GOT3 (cell line): ENCODE measurements around the gene OXCT1.
"Not testable (repeated sequence)": the region's sequence is repeated elsewhere in the genome, so short reads cannot be mapped to it uniquely, and the experiment has no call there.

Source experiments
- DNase-seq: peaks from one replicate; lab custom pipeline; 2025; ENCODE audit warnings: mixed read lengths; lab: John Stamatoyannopoulos, UW

The OXCT1 gene

DNA sequence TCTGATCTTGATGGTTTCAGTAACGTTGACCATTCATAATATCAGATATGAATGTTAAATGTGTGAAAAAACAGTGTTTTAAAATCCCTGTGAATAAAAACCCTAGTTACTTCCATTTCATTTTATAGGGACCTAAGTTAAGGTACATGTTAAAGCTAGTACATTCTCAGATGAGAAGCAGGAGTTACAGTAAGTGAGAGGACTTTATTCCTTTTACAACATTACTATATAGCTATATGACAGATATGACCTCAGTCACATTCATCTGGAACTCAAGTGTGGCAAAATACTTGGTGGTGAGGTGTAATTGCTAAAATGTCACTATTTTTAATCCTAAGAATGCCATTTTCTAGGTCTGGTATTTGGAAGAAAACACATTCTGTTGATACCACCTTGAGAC is 96.4 kb downstream of the OXCT1 start:
- DNase-seq = no peak

DNA sequence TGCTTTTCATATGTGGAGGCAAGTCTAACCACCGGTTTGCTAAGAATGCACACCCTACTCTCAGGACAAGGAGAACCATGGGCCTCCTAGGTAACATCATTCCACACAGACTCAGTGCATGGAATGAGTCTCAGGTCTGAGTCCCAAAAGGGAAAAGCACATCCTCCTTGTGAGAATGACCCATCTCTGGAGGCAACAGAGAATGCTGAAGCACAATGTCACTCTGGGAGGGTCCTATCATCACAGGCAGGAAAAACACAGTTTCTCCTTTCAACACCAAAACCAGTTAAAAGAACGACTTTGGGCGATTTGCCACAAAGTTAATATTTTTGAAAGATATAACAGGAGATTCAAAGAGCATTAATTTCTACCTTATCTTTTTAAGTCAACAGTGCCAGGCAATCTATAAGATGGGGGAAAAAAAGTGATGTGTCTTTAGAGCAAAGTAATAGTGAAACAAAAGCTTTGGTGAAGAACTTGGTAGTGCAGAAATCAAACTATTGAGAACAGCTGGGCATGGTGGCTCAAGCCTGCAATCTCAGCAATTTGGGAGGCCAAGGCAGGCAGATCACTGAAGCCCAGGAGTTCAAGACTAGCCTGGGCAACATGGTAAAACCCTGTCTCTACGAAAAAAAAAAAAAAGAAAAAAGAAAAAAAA is 97.3 kb downstream of the OXCT1 start:
- DNase-seq = no peak

DNA sequence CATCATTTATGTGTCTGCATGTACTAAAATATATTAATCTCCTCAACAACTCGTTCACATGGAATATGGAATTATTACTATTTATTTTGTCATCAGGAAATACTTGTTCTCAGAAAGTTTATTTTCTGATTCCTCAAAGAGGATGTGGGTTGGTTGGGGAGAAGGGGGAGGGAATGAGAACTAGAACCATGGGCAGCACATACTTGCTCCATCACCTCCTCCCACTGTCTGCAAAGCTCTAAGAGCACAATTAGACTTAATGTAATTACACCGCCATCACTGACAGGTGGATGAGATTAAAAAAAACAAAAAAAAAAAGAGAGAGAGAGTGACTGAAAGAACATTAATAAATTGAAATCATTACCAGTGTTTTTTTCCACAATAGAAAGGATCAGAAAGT is 98.2 kb downstream of the OXCT1 start:
- DNase-seq = no peak

DNA sequence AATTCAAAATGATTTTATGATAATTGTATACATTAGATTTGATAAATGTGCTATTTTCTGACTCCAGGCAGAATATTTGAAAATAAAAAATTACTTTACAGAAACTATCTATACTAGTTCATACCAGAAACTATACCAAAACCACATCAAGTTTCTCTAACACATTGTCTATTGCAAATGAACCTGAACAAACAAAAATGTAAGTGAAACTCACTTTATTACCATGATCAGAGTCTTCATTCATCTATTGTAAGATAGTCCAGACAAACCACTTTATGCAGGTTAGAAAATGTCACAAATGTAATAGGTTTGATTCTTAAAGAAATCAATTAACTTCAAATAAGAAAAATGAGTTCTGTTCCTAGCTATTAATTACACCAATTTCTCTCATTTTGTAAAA is 99.4 kb downstream of the OXCT1 start:
- no peak for DNase-seq

DNA sequence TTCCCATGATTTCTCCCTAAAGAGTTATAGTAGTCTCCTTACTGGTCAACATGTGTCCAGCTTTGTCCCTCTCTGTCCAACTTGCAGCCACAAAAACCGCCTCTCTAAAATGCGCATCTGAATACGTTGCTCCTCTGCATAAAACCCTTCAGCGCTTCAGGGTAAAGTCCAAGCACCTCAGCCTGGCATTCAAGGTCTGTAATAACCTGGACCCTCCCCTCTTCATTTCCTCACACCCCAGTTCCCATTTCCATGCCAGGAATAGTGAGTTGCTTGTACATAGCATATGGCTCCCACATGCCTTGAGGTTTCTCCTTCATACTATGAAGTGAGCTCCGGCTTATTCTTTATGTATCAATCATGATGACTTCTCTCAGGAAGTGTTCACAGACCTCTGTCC is 101.5 kb downstream of the OXCT1 start:
- DNase-seq = no peak

DNA sequence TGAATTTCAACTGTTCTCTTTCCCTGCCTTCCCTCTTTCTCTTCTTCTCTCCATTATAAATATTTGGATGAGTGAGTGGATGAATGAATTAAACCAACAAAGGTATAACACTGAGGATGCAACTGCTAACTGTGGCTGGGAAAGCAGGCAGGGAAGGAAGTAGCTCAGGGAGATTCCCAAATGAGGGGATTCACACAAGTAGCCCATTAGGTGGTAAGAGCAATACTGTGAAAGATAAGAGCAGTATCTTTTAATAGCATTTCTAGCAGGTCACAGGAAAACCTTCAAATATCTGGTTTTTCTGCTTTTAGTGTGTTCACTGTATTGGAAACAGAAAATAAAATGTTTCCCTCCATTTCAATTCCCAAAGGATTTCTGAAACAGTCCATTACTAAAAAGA is 105.6 kb downstream of the OXCT1 start:
- DNase-seq = no peak

DNA sequence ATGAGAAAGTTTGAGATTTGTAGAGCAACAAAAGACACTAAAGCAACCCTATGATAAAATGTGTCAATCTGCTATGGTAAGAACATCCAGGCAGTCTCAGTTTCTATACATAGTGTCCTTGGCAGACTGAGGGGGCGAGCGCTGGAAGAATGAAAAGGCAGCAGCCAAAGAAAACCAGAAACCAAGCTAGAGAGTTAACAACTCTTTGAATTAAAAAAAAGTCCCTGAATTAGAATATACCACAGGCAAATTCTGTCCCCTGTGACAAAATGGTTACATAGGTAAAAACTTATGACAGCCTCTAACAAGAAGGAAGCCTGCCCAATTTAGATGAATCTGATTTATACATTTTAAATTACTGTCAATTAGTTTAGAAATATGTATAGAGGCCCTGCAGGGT is 106.7 kb downstream of the OXCT1 start:
- DNase-seq = no peak

DNA sequence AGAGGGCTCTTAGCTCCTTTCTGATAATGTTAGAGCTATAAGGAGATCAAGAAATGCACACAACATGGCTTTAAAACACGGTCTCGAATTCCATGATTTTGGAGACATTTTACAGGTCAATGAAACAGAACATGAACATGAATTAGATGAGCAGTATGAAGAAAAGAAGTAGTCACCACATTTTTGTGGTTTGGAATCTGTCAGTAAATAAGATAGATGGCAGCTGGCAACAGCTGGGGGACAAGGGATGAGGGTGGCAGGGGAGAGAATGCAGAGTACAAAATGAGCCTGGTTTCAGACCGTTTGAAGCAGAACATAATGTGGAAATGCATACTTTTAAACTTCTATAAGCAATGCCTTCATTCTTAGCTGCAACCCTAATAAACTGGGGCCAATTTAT is 107.1 kb downstream of the OXCT1 start:
- no peak for DNase-seq

DNA sequence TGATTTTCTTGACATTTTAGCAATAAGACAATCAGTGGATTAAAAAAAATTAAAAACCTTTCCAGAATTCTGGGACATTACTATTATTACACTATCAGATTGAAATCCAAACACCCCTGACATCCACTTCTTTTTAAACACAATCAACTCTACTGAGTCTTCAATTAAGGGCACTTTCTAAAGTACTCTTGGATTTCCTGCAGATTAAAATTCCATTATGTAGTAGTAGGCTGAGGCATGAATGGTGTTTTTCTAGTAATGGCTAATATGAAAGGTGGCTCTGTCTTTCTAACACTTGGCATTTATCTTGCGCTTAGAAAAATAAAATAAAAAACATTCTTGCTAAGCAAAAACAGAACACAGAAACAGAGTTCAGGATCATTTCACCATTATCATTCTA is 107.8 kb downstream of the OXCT1 start:
- DNase-seq = no peak

DNA sequence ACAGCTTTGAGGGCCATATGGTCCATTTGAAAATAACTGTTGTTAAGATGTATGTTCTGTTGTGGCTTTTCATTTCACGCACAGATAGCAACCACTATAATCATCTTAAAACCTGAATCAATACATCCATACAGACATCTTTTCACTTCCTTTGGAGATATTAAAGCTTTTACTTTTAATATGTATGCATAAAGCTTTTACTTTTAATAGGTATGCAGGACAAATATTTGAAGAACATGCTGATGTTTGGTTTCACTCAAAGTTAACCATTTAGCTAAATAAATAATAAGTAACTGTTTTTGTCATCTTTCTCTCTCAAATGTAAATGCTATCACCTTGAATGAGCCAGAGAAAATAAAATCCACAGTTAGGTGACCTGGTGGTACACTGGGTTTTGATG is 108.6 kb downstream of the OXCT1 start:
- DNase-seq = no peak

DNA sequence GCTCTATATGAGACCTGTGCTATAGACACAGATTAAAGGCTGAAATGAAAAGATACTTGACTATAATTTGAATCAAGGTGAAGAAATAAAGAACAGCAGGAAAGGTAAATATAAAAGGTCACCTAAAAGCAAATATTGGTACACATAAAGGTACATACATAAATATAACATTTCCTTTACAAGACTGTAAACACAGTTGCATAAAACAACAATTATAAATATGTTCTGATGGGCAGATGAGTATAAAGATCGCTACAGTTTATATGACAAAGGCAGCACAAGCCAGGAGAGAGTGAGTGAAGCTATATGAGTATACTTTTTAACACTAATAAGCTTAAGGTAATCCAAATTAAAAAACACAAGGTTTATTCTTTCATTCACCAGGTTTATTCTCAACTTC is 114.5 kb downstream of the OXCT1 start:
- DNase-seq = no peak

DNA sequence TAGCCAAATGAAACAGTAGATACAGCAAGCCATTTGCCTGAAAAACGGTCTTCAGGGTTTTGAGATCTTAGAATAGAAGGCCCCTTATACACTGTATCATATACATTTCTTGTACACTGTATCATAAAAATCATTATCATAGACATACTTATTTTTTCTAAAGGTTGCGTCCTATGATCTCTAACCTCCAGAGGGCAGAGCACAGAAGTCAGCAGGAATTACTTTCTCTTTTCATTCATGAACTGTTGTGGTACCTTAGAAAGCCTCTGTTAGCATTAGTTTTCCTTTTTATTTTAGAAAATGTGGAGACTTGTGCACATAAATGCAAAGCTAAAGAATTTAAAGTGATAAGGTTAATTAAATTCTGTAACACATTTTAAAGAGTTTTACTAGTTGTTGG is 115.4 kb downstream of the OXCT1 start:
- no peak for DNase-seq

DNA sequence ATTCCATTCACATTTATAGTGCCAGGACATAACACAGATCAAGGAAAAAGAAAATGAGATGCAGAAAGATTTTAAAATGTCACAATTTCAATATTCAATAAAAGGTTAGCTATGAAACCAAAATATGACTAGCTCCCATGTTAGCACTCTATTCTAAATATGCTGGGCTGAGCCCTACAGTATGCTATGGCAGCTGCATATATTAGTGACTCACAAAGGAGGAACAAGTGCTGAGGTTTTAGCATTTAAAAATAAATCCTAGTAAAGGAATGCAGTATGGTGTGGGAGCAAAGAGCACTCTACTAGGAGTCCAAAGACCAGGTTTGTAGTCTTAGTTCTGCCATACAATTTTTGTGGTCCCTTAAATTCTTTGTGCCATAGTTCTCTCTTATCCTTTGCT is 118.4 kb downstream of the OXCT1 start:
- DNase-seq = no peak

DNA sequence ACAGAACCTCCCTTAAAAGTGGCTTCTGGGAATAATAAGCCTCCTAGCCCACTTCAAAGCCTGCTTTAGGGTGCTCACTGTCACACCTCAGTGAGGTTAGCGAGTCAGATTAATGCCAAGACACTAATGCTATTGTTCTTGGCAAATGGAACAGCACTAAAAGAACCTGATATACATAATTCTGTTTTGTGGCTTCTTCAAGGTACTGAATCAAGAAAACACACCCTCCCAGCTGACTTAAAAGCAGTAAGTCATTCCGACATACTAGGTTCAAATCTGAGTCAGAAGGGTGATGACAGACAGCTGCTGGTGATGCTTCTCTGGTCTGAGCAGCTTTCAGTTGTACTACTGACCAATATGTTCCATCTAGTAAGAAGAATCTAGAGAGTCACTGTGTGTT is 121.6 kb downstream of the OXCT1 start:
- DNase-seq = no peak

DNA sequence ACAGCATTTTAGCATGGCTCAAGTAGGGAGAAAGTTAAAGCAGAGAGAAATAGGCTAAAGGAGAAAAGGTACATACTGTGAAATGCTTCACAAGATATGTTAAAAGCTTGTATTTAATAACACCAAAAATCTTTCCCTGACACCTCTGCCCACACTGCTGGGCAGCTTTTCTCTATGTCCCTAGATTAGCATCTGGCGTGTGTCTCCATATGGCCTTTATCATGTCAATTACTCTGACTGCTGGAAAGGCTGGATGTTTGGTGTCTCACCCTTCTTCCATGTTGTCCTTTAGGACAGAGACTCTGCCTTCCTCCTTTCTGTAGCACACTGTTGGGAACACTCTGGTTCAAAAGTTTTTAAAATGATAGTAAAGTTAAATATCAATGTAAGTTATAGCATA is 122.5 kb downstream of the OXCT1 start:
- no peak for DNase-seq

DNA sequence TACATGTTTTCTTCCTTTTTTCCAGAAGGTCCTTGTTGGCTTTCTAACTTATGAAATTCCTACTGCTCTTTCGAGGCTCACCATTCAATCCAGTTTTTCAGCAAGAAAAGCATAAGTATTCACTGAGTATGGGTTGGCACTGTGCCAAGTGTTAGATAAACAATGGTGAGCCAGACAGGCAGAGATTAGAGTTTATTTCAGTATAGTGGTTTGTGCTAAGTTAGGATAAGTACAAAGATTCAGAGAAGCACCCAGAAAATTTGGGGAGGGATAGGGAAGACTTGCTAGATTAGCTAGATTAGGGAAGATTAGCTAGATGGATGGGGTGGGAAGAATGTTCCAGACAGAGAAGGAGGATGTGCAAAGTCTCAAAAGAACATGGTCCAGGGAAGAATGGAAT is 122.9 kb downstream of the OXCT1 start:
- DNase-seq = no peak

DNA sequence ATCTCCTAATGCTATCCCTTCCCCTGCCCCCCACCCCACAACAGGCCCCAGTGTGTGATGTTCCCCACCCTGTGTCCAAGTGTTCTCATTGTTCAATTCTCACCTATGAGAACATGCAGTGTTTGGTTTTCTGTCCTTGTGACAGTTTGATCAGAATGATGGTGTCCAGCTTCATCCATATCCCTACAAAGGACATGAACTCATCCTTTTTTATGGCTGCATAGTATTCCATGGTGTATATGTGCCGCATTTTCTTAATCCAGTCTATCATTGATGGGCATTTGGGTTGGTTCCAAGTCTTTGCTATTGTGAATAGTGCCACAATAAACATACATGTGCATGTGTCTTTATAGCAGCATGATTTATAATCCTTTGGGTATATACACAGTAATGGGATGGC is 127.6 kb downstream of the OXCT1 start:
- DNase-seq = not testable (repeated sequence)

DNA sequence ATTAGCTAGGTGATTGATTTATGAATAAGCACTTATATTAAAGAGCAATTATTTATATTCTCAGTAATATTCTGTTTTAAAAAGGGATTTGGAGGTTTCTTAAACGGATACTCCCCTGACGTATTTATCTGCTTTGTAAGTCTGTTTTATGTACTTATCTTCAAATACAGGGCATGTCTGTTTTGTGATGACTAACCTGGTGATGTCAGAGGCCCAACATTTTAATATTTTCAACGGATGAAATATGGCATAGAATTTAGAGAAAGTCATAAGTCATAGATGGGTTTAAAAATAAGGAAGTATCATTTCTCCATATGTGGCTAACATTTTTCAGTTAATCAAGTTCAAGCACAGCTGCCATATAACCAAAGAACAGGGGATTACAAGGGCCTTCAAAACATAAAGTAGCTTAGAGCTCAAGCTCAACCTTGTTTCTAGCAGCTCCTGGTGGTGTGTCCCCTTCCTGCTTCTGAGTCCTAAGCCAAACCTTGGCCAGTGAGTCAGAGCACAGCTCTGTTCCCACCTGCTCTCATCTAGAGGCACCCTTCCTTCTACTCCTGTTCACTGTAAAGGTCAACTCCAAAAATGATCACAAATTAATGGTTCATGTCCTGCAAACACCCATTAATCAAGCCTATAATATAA is 131.4 kb downstream of the OXCT1 start:
- DNase-seq = no peak

DNA sequence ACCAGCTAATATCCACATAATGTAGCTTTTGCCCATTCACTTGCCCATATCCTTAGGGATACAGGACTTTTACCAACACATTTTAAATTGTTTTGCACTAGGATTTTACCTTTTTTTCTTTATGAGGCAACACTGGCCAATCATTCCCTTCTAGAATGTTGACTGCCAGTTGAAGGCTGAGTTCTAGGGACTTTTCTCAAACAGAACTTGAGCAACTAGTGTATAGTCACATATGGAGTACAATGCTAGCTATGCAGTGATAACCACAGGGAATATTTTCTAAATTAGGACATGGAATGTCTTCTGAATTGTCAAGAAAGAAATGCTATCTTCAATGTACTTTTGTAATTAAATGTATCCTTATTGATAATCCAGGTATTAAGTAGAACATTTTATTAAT is 133.6 kb downstream of the OXCT1 start:
- no peak for DNase-seq

DNA sequence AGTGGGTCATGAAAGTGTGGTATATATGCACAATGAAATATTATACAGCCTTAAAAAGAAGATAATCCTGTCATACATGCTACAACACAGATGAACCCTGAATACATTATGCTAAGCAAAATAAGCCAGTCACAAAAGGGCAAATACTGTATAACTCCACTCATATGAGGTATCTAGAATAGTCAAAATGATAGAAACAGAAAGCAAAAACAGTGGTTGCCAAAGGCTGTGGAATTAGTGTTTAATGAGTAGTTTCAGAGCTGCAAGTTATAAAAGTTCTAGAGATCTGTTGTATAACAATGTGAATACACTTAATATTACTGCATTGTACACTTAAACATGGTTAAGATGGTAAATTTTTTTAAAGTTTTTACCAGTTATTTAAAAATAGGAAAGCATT is 135.0 kb downstream of the OXCT1 start:
- no peak for DNase-seq

DNA sequence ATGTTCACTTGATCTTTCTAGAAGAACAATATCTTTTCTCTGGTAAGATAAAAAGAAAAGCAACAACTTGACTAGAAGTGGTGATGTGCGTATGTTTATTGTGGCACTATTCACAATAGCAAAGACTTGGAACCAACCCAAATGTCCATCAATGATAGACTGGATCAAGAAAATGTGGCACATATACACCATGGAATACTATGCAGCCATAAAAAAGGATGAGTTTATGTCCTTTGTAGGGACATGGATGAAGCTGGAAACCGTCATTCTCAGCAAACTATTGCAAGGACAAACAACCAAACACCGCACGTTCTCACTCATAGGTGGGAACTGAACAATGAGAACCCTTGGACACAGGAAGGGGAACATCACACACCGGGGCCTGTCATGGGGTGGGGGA is 140.8 kb downstream of the OXCT1 start:
- not testable (repeated sequence) for DNase-seq

DNA sequence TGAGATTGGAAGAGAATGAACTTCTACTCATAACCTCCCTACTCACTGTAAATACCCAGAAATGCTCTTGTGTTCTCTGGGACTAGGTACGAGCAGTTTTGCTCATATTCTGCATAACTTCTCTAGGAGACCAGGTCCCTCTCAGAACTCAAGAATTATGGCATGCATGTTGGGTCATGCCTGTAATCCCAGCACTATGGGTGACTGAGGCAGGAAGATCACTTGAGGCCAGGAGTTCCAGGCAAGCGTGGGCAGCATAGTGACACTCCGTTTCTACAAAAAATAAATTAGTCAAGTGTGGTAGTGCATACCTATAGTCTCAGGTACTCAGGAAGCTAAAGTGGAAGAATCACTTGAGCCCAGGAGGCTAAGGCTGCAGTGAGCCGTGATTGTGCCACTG is 141.9 kb downstream of the OXCT1 start:
- DNase-seq = no peak

DNA sequence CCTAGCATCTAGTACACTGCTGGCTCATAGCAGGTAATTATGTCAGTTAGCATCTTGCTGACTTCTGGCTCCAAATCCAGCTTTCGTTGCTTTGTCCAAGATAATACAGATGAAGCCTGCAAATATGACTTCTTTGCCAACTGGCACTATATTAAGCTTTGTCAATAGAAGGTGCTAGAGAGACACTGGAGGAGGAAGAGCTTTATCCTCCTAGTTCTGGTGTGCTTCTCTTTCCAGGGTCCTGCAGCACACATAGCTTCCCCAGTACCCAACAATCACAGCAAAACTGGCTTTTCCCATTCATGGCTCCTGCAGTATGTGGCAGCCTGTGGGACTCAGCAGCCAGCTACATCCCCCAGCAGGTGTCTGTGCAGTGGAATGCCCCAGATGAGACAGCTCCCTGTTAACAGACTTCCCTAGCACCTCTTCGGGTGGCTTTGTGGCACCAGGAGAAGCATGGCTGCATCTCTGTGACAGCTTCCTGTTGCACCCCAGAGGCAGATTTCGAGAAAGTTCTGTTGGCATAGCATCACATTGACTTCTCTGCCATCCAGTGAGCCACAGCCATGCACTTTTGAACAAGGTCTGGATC is 147.8 kb downstream of the OXCT1 start:
- DNase-seq = no peak

DNA sequence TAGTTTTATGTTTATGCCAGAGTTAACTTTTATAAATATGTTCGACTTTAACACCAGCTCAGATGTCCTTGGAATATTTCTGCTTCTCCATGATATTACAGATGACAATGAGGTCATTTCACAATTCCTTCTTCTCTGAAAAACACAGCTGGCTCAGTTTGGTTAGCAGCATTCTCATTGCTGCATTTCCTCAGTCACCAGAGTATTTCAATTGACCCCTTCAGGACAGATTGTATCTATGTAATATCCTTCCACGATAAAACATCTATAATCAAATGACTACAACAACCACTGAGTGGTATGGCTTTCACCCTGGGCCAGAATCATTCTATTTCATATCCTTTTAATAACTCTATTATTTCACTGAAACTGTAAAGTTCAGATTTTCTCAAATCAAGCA is 148.7 kb downstream of the OXCT1 start:
- no peak for DNase-seq
